GM12878 (cell line): ENCODE data around the gene PRDM16.

ENCODE experiments used
- CREM ChIP-seq: IDR thresholded peaks from 2 replicates; pipeline ENCODE4 v1.6.1; 2014; ENCODE audit warnings: antibody characterized with exemption, low read depth
- POLR2A ChIP-seq: IDR thresholded peaks from 2 replicates; pipeline ENCODE4 v1.6.1; 2011; ENCODE audit warnings: low read depth, mild to moderate bottlenecking, low read length
- YBX1 ChIP-seq: fragments of 450-650 bp; IDR thresholded peaks from 2 replicates; pipeline ENCODE4 v1.6.1; 2016; ENCODE audit warnings: antibody characterized with exemption
- TF ChIP-seq, protein P1 (sequence below), 3 experiments: IDR thresholded peaks in 2 of 3; conservative IDR thresholded peaks in 1 of 3; 2 replicates each; pipeline ENCODE4 v1.5.1; 2011; ENCODE audit warnings: low read depth in 3 of 3, low read length in 3 of 3, mild to moderate bottlenecking in 3 of 3, control low read depth in 2 of 3, moderate library complexity in 2 of 3, inconsistent platforms in 1 of 3, mixed read lengths in 1 of 3; ENCODE audit not compliant: control insufficient read depth in 2 of 3, insufficient read depth in 1 of 3; ENCODE audit errors: extremely low read depth in 1 of 3

DNA sequence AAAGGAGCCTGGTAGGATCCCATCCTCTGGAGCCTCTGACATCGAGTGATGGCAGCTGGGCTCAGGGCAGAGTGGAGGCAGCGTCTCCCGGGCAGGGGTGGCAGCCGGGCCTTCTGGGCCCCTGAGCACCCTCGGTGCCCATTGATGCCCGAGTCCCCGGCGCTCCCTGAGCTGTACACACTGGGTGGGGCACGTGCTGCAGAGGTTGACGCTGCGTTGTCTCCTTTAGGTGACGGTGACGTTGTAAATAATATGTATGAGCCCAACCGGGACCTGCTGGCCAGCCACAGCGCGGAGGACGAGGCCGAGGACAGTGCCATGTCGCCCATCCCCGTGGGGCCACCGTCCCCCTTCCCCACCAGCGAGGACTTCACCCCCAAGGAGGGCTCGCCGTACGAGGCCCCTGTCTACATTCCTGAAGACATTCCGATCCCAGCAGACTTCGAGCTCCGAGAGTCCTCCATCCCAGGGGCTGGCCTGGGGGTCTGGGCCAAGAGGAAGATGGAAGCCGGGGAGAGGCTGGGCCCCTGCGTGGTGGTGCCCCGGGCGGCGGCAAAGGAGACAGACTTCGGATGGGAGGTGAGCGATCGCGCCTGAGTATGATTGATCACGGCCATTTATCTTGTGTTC, 117.0 kb downstream of the PRDM16 start:
- no peak for TF ChIP-seq POLR2A
- TF ChIP-seq, protein P1, sequence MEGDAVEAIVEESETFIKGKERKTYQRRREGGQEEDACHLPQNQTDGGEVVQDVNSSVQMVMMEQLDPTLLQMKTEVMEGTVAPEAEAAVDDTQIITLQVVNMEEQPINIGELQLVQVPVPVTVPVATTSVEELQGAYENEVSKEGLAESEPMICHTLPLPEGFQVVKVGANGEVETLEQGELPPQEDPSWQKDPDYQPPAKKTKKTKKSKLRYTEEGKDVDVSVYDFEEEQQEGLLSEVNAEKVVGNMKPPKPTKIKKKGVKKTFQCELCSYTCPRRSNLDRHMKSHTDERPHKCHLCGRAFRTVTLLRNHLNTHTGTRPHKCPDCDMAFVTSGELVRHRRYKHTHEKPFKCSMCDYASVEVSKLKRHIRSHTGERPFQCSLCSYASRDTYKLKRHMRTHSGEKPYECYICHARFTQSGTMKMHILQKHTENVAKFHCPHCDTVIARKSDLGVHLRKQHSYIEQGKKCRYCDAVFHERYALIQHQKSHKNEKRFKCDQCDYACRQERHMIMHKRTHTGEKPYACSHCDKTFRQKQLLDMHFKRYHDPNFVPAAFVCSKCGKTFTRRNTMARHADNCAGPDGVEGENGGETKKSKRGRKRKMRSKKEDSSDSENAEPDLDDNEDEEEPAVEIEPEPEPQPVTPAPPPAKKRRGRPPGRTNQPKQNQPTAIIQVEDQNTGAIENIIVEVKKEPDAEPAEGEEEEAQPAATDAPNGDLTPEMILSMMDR (IDR thresholded peaks at IDR 0.05 in 2 of 3, conservative IDR thresholded peaks at IDR 0.05 in 1 of 3; ENCODE audit: control insufficient read depth in 2 of 3, extremely low read depth in 1 of 3, insufficient read depth in 1 of 3, low read depth in 3 of 3, low read length in 3 of 3): no peak
- no peak for TF ChIP-seq CREM
- no peak for TF ChIP-seq YBX1
